Measurements from ENCODE around the gene FDCSP.

DNA sequence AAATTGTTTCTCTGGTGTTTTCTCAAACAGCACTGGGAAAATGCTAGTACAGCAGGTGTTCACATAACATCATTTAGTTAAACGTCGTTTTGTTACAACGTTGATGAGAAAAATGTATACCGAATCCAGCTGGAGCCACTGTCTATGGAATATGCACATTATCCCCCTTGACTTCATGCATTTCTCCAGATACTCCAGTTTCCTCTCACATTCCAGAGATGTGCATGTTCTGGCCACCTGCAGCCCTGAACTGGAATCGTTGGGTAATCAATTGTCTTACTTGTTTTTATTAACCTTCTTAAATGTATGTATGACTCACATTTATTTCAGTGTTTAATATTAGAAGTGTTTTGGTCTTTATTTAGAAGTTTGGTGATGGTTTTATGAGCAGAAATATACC is 48.8 kb upstream of the FDCSP start:
- TF ChIP-seq, protein P1, sequence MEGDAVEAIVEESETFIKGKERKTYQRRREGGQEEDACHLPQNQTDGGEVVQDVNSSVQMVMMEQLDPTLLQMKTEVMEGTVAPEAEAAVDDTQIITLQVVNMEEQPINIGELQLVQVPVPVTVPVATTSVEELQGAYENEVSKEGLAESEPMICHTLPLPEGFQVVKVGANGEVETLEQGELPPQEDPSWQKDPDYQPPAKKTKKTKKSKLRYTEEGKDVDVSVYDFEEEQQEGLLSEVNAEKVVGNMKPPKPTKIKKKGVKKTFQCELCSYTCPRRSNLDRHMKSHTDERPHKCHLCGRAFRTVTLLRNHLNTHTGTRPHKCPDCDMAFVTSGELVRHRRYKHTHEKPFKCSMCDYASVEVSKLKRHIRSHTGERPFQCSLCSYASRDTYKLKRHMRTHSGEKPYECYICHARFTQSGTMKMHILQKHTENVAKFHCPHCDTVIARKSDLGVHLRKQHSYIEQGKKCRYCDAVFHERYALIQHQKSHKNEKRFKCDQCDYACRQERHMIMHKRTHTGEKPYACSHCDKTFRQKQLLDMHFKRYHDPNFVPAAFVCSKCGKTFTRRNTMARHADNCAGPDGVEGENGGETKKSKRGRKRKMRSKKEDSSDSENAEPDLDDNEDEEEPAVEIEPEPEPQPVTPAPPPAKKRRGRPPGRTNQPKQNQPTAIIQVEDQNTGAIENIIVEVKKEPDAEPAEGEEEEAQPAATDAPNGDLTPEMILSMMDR (IDR thresholded peaks at IDR 0.05; ENCODE audit: control extremely low read depth in 1 of 3, insufficient read depth in 1 of 3, low read depth in 1 of 3, low read length in 3 of 3) = no peak
- TF ChIP-seq USF2 (IDR thresholded peaks at IDR 0.05; ENCODE audit: low read length) (no peak), MAFK (IDR thresholded peaks at IDR 0.05; ENCODE audit: low read depth, low read length) (no peak), ATF3 (IDR thresholded peaks at IDR 0.05; ENCODE audit: insufficient read depth, low read depth, low read length) (no peak), CEBPB (IDR thresholded peaks at IDR 0.05; ENCODE audit: low read depth, low read length) (no peak), POLR2AphosphoS5 (IDR thresholded peaks at IDR 0.05; ENCODE audit: low read depth, low read length) (no peak), GABPA (IDR thresholded peaks at IDR 0.05; ENCODE audit: borderline replicate concordance, insufficient read depth, low read length) (no peak), KDM5A (IDR thresholded peaks at IDR 0.05; ENCODE audit: low read length) (no peak), EZH2 (IDR thresholded peaks at IDR 0.05; ENCODE audit: low read depth, low read length, severe bottlenecking) (no peak), RAD21 (IDR thresholded peaks at IDR 0.05 in 1 of 2, conservative IDR thresholded peaks at IDR 0.05 in 1 of 2; ENCODE audit: low read depth in 2 of 2, low read length in 2 of 2) (no peak), SP1 (IDR thresholded peaks at IDR 0.05; ENCODE audit: low read depth, low read length) (no peak), POLR2A (IDR thresholded peaks at IDR 0.05; ENCODE audit: control extremely low read depth in 1 of 2, low read depth in 2 of 2, low read length in 2 of 2) (no peak), KDM4A (IDR thresholded peaks at IDR 0.05; ENCODE audit: low read depth, low read length, severe bottlenecking) (no peak)
